Thyroid gland (tissue), 4 donors: ENCODE measurements around the gene GSTCD.

ENCODE experiments used
- CTCF ChIP-seq, 6 experiments: fragments of 200-600 bp in 3 of 6; fragments of 450-650 bp in 3 of 6; sonication (generic) in 3 of 6; IDR thresholded peaks; one replicate each; pipeline ENCODE4 v1.5.1; 2016 to 2019; ENCODE audit warnings: antibody characterized with exemption in 6 of 6, mild to moderate bottlenecking in 2 of 6, inconsistent platforms in 1 of 6, moderate library complexity in 1 of 6
- POLR2A ChIP-seq, 2 donors: fragments of 450-650 bp; IDR thresholded peaks; one replicate each; pipeline ENCODE4 v1.6.1; 2017; ENCODE audit warnings: antibody characterized with exemption in 2 of 2, mild to moderate bottlenecking in 2 of 2, moderate library complexity in 1 of 2

GRCh38 chr4:105715692-105716278 is 7.2 kb downstream of the GSTCD start:
- TF ChIP-seq CTCF (IDR thresholded peaks at IDR 0.05) (peak in 5 of 6 experiments; percentile 12 to 67 (median 59)), POLR2A (IDR thresholded peaks at IDR 0.05) (no peak)
